IPS-NIHi7 (cell line): Measurements from ENCODE around the gene CCDC69.
"Not testable (repeated sequence)": the region's sequence is repeated elsewhere in the genome, so short reads cannot be mapped to it uniquely, and the experiment has no call there.

Source experiments
- DNase-seq: peaks from one replicate; pipeline ENCODE4 v3.0.0; 2012; ENCODE audit warnings: mixed read lengths; ENCODE audit errors: extremely low spot score

The CCDC69 gene

GRCh38 chr5:151192626-151193025 lies 31.3 kb downstream of the CCDC69 start:
- DNase-seq = no peak

- DNase-seq = no peak
These were observed 32.2 kb downstream of the CCDC69 start for GRCh38 chr5:151191661-151192060.

- DNase-seq = no peak
These were observed 34.7 kb downstream of the CCDC69 start for GRCh38 chr5:151189151-151189550.

- no peak for DNase-seq
These were observed 37.4 kb downstream of the CCDC69 start for GRCh38 chr5:151186538-151186937.

GRCh38 chr5:151186052-151186451 lies 37.8 kb downstream of the CCDC69 start:
- DNase-seq = no peak

GRCh38 chr5:151184316-151185042 lies 39.4 kb downstream of the CCDC69 start:
- DNase-seq = no peak

- DNase-seq = no peak
These were observed 40.2 kb downstream of the CCDC69 start for GRCh38 chr5:151183456-151184245.

- DNase-seq = no peak
These were observed 40.9 kb downstream of the CCDC69 start for GRCh38 chr5:151182976-151183375.

- DNase-seq = no peak
These were observed 41.4 kb downstream of the CCDC69 start for GRCh38 chr5:151182524-151182900.

- no peak for DNase-seq
These were observed 41.9 kb downstream of the CCDC69 start for GRCh38 chr5:151181818-151182523.

GRCh38 chr5:151180291-151180690 lies 43.6 kb downstream of the CCDC69 start:
- DNase-seq = no peak

- no peak for DNase-seq
These were observed 44.4 kb downstream of the CCDC69 start for GRCh38 chr5:151179489-151179840.

GRCh38 chr5:151178777-151179488 lies 45.0 kb downstream of the CCDC69 start:
- no peak for DNase-seq

GRCh38 chr5:151178372-151178771 lies 45.5 kb downstream of the CCDC69 start:
- no peak for DNase-seq

- DNase-seq = not testable (repeated sequence)
These were observed 47.6 kb downstream of the CCDC69 start for GRCh38 chr5:151176268-151176667.

GRCh38 chr5:151174612-151175101 lies 49.2 kb downstream of the CCDC69 start:
- DNase-seq = peak; percentile 57

GRCh38 chr5:151173711-151174611 lies 49.9 kb downstream of the CCDC69 start:
- DNase-seq = no peak

GRCh38 chr5:151171529-151171928 lies 52.4 kb downstream of the CCDC69 start:
- DNase-seq = no peak

GRCh38 chr5:151168602-151169344 lies 55.1 kb downstream of the CCDC69 start:
- DNase-seq = no peak

- no peak for DNase-seq
These were observed 56.9 kb downstream of the CCDC69 start for GRCh38 chr5:151167022-151167421.
